Measurements from ENCODE around the gene OTP.

The OTP gene

GRCh38 chr5:77637998-77638762 lies at the start of gene OTP:
TSS of gene OTP (minus strand) at chr5:77638713. CDS start at chr5:77638549, 164 bp downstream.
- no peak within 1 kb of the TSS for H3K9ac ChIP-seq (ENCODE audit: low read depth, low read length)
- peaks cover 2% of the 10 kb centered on the region for H3K4me1 ChIP-seq (ENCODE audit: control insufficient read depth, insufficient read depth, low read length)
- no peaks in the 10 kb centered on the region for H3K9me3 ChIP-seq (ENCODE audit: control insufficient read depth, insufficient read depth, low read length)
- peak within 1 kb of the TSS; percentile 43 for H3K4me3 ChIP-seq (ENCODE audit: low read depth, low read length)
- H3K36me3 ChIP-seq (ENCODE audit: control insufficient read depth, insufficient read depth, low read length), result no peaks in the 10 kb centered on the region
- H3K27me3 ChIP-seq (ENCODE audit: control insufficient read depth, insufficient read depth, low read length), result peaks cover 99% of the 10 kb centered on the region

- no peak overlapping the region for H3K4me3 ChIP-seq (ENCODE audit: low read depth, low read length)
- H3K27me3 ChIP-seq (ENCODE audit: control insufficient read depth, insufficient read depth, low read length), result no peaks in the 10 kb centered on the region
- no peak overlapping the region for H3K9ac ChIP-seq (ENCODE audit: low read depth, low read length)
Measured at GRCh38 chr5:77683171-77683732, 44.7 kb upstream of the OTP start.

GRCh38 chr5:77670526-77670925 lies 32.0 kb upstream of the OTP start:
- no peaks in the 10 kb centered on the region for H3K4me1 ChIP-seq (ENCODE audit: control insufficient read depth, insufficient read depth, low read length)
- no peaks in the 10 kb centered on the region for H3K27me3 ChIP-seq (ENCODE audit: control insufficient read depth, insufficient read depth, low read length)
- no peaks in the 10 kb centered on the region for H3K9me3 ChIP-seq (ENCODE audit: control insufficient read depth, insufficient read depth, low read length)
- no peak overlapping the region for H3K9ac ChIP-seq (ENCODE audit: low read depth, low read length)
- H3K36me3 ChIP-seq (ENCODE audit: control insufficient read depth, insufficient read depth, low read length), result no peaks in the 10 kb centered on the region
- H3K4me3 ChIP-seq (ENCODE audit: low read depth, low read length), result no peak overlapping the region

More at GRCh38 chr5:77683171-77683732, 44.7 kb upstream of the OTP start:
- Histone ChIP-seq H3K9me3 (ENCODE audit: control insufficient read depth, insufficient read depth, low read length) (no peaks in the 10 kb centered on the region), H3K4me1 (ENCODE audit: control insufficient read depth, insufficient read depth, low read length) (no peaks in the 10 kb centered on the region), H3K36me3 (ENCODE audit: control insufficient read depth, insufficient read depth, low read length) (no peaks in the 10 kb centered on the region)

- no peaks in the 10 kb centered on the region for H3K4me1 ChIP-seq (ENCODE audit: control insufficient read depth, insufficient read depth, low read length)
- no peak overlapping the region for H3K9ac ChIP-seq (ENCODE audit: low read depth, low read length)
- H3K36me3 ChIP-seq (ENCODE audit: control insufficient read depth, insufficient read depth, low read length), result no peaks in the 10 kb centered on the region
- H3K27me3 ChIP-seq (ENCODE audit: control insufficient read depth, insufficient read depth, low read length), result no peaks in the 10 kb centered on the region
- no peak overlapping the region for H3K4me3 ChIP-seq (ENCODE audit: low read depth, low read length)
- no peaks in the 10 kb centered on the region for H3K9me3 ChIP-seq (ENCODE audit: control insufficient read depth, insufficient read depth, low read length)
Measured at GRCh38 chr5:77669677-77670076, 31.2 kb upstream of the OTP start.

- no peak overlapping the region for H3K4me3 ChIP-seq (ENCODE audit: low read depth, low read length)
- peaks cover 6% of the 10 kb centered on the region for H3K27me3 ChIP-seq (ENCODE audit: control insufficient read depth, insufficient read depth, low read length)
- H3K36me3 ChIP-seq (ENCODE audit: control insufficient read depth, insufficient read depth, low read length), result no peaks in the 10 kb centered on the region
- H3K9ac ChIP-seq (ENCODE audit: low read depth, low read length), result no peak overlapping the region
- H3K4me1 ChIP-seq (ENCODE audit: control insufficient read depth, insufficient read depth, low read length), result no peaks in the 10 kb centered on the region
- H3K9me3 ChIP-seq (ENCODE audit: control insufficient read depth, insufficient read depth, low read length), result no peaks in the 10 kb centered on the region
Measured at GRCh38 chr5:77663090-77663863, 24.8 kb upstream of the OTP start.

GRCh38 chr5:77662635-77663034 lies 24.1 kb upstream of the OTP start:
- H3K9me3 ChIP-seq (ENCODE audit: control insufficient read depth, insufficient read depth, low read length), result no peaks in the 10 kb centered on the region
- no peak overlapping the region for H3K9ac ChIP-seq (ENCODE audit: low read depth, low read length)
- peaks cover 7% of the 10 kb centered on the region for H3K27me3 ChIP-seq (ENCODE audit: control insufficient read depth, insufficient read depth, low read length)
- no peaks in the 10 kb centered on the region for H3K36me3 ChIP-seq (ENCODE audit: control insufficient read depth, insufficient read depth, low read length)
- H3K4me3 ChIP-seq (ENCODE audit: low read depth, low read length), result no peak overlapping the region
- no peaks in the 10 kb centered on the region for H3K4me1 ChIP-seq (ENCODE audit: control insufficient read depth, insufficient read depth, low read length)

GRCh38 chr5:77658662-77659061 lies 20.1 kb upstream of the OTP start:
- no peak overlapping the region for H3K9ac ChIP-seq (ENCODE audit: low read depth, low read length)
- peaks cover 11% of the 10 kb centered on the region for H3K27me3 ChIP-seq (ENCODE audit: control insufficient read depth, insufficient read depth, low read length)
- H3K4me1 ChIP-seq (ENCODE audit: control insufficient read depth, insufficient read depth, low read length), result no peaks in the 10 kb centered on the region
- no peak overlapping the region for H3K4me3 ChIP-seq (ENCODE audit: low read depth, low read length)
- no peaks in the 10 kb centered on the region for H3K9me3 ChIP-seq (ENCODE audit: control insufficient read depth, insufficient read depth, low read length)
- H3K36me3 ChIP-seq (ENCODE audit: control insufficient read depth, insufficient read depth, low read length), result no peaks in the 10 kb centered on the region

GRCh38 chr5:77651343-77651742 lies 12.8 kb upstream of the OTP start:
- no peak overlapping the region for H3K4me3 ChIP-seq (ENCODE audit: low read depth, low read length)
- no peaks in the 10 kb centered on the region for H3K9me3 ChIP-seq (ENCODE audit: control insufficient read depth, insufficient read depth, low read length)
- no peaks in the 10 kb centered on the region for H3K36me3 ChIP-seq (ENCODE audit: control insufficient read depth, insufficient read depth, low read length)
- H3K4me1 ChIP-seq (ENCODE audit: control insufficient read depth, insufficient read depth, low read length), result no peaks in the 10 kb centered on the region
- peaks cover 69% of the 10 kb centered on the region for H3K27me3 ChIP-seq (ENCODE audit: control insufficient read depth, insufficient read depth, low read length)
- no peak overlapping the region for H3K9ac ChIP-seq (ENCODE audit: low read depth, low read length)

- H3K4me1 ChIP-seq (ENCODE audit: control insufficient read depth, insufficient read depth, low read length), result no peaks in the 10 kb centered on the region
- H3K27me3 ChIP-seq (ENCODE audit: control insufficient read depth, insufficient read depth, low read length), result peaks cover 76% of the 10 kb centered on the region
- no peaks in the 10 kb centered on the region for H3K9me3 ChIP-seq (ENCODE audit: control insufficient read depth, insufficient read depth, low read length)
- H3K4me3 ChIP-seq (ENCODE audit: low read depth, low read length), result no peak overlapping the region
- H3K36me3 ChIP-seq (ENCODE audit: control insufficient read depth, insufficient read depth, low read length), result no peaks in the 10 kb centered on the region
- H3K9ac ChIP-seq (ENCODE audit: low read depth, low read length), result no peak overlapping the region
Measured at GRCh38 chr5:77650686-77651085, 12.2 kb upstream of the OTP start.

- no peaks in the 10 kb centered on the region for H3K36me3 ChIP-seq (ENCODE audit: control insufficient read depth, insufficient read depth, low read length)
- peaks cover 80% of the 10 kb centered on the region for H3K27me3 ChIP-seq (ENCODE audit: control insufficient read depth, insufficient read depth, low read length)
- H3K9me3 ChIP-seq (ENCODE audit: control insufficient read depth, insufficient read depth, low read length), result no peaks in the 10 kb centered on the region
- no peak overlapping the region for H3K9ac ChIP-seq (ENCODE audit: low read depth, low read length)
- H3K4me1 ChIP-seq (ENCODE audit: control insufficient read depth, insufficient read depth, low read length), result no peaks in the 10 kb centered on the region
- no peak overlapping the region for H3K4me3 ChIP-seq (ENCODE audit: low read depth, low read length)
Measured at GRCh38 chr5:77649776-77650175, 11.3 kb upstream of the OTP start.

- Histone ChIP-seq H3K4me1 (ENCODE audit: control insufficient read depth, insufficient read depth, low read length) (no peaks in the 10 kb centered on the region), H3K9me3 (ENCODE audit: control insufficient read depth, insufficient read depth, low read length) (no peaks in the 10 kb centered on the region), H3K36me3 (ENCODE audit: control insufficient read depth, insufficient read depth, low read length) (no peaks in the 10 kb centered on the region), H3K27me3 (ENCODE audit: control insufficient read depth, insufficient read depth, low read length) (peaks cover 97% of the 10 kb centered on the region), H3K4me3 (ENCODE audit: low read depth, low read length) (peak overlapping the region; percentile 43), H3K9ac (ENCODE audit: low read depth, low read length) (no peak overlapping the region)
Measured at GRCh38 chr5:77645995-77646639, 7.6 kb upstream of the OTP start.
